ENCODE data around the gene GSG1.

- no peak for TF ChIP-seq CTCF (IDR thresholded peaks at IDR 0.05; ENCODE audit: insufficient read depth, low read depth, low read length)
- no peak for TF ChIP-seq EZH2 (IDR thresholded peaks at IDR 0.05; ENCODE audit: insufficient read depth, low read length)
Measured at GRCh38 chr12:13075118-13075480, 28.4 kb downstream of the GSG1 start.
